Femur (tissue), 1 donor: ENCODE data around the gene MAPK1.
"Not testable (repeated sequence)": the region's sequence is repeated elsewhere in the genome, so short reads cannot be mapped to it uniquely, and the experiment has no call there.

Experiments
- DNase-seq: peaks from one replicate; pipeline ENCODE4 v3.0.0-alpha.2; 2017

The MAPK1 gene

DNA sequence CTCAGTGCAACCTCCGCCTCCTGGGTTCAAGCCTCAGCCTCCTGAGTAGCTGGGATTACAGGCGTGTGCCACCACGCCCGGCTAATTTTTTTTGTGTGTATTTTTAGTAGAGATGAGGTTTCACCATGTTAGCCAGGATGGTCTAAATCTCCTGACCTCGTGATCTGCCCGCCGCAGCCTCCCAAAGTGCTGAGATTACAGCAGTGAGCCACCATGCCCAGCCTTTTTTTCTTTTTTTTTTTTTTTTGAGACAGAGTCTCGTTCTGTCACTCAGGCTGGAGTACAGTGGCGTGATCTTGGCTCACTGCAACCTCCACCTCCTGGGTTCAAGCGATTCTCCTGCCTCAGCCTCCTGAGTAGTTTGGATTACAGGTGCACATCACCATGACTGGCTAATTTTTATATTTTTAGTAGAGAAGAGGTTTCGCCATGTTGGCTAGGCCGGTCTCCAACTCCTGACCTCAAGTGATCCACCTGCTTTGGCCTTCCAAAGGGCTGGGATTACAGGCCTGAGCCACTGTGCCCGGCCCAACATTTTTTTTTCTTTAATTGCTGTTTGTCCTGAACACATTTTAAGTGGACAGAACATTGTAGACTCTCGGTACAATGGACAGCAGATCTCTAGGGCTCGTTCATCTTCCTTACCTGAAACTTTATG is 146.1 kb downstream of the MAPK1 start:
- not testable (repeated sequence) for DNase-seq

DNA sequence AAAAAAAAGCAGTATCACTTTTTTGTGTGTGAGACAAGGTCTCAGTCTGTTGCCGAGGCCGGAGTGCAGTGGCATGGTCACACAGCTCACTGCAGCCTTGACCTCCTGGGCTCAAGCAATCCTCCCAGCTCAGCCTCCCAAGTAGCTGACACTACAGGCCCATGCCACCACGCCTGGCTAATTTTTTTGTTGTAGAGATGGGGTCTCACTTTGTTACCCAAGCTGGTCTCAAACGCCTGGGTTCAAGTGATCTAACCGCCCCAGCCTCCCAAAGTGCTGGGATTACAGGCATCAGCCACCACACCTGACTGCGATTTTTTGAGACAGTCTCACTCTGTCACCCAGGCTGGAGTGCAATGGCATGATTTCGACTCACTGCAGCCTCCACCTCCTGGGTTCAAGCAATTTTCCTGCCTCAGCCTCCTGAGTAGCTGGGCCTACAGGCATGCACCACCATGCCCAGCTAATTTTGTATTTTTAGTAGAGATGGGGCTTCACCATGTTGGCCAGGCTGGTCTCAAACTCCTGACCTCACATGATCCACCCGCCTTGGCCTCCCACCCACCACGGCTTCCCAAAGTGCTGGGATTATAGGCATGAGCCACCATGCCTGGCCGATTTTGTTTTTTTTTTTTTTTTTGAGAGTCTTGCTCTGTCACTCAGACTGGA is 147.1 kb downstream of the MAPK1 start:
- not testable (repeated sequence) for DNase-seq

DNA sequence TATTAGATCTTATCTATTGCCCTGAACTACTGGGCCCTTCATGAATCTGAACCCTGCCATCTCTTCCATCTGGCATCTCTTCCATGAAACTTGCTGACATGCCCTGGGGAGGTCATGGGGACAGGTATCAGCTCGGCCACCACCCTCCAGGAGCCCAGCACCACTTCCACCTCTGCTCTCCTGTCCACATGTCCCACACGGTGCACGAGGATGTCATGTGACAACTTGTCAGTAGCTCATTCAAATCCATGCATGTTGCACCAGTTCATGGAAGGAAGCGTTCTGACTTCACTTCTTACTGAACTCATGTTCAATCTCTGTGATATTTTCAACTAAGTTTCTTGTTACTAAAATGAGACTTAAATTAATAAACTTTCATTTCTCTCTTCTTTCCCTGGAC is 148.4 kb downstream of the MAPK1 start:
- DNase-seq = no peak

DNA sequence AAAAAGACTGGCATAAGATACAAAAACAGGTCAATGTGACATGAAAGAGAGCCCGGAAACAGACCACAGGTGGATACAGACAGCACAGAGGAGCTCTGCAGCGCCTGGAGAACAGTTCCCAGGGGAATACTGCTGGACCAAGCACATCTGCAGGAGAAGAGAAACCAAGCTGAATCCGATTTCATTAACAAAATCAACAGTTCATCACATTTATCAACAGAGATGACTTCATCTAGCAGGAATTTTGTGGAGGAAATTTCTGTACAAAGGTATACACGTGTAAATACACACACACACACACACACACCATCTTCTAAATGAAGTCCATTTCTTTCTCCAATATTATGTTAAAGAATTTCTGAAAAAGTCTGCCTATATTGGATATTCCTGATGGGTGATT is 148.9 kb downstream of the MAPK1 start:
- no peak for DNase-seq

DNA sequence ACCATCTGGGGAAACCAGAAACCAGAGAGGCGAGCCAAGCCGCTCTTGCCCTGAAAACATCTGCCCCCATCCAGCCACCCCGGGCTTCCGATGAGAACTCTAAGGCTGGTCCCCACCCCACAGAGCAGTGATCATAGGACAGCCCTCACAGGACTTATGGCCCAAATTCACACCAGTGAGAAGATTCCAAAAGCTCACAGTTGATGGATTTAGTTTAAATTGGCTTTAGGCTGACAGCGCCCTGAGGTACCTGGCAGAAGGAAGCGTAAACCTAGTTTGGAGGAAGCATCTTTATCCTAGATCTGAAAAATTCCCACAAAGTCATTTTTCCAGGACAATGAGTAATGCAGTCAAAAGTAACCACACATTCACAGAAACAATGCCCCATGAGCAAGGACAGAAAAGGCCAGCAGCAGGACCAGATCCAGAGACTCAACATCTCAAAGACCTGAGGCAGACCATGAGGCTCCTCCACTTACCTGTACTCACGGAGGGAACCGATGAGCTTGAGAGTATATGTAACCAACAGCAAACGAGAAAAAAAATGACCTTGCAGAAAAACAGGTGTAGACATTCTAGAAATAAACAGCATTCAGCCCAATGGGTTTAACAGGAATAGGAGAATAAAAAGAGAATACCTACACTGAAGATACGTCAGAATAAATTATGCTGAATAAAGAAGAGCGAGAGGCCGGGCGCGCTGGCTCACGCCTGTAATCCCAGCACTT is 150.9 kb downstream of the MAPK1 start:
- DNase-seq = not testable (repeated sequence)

DNA sequence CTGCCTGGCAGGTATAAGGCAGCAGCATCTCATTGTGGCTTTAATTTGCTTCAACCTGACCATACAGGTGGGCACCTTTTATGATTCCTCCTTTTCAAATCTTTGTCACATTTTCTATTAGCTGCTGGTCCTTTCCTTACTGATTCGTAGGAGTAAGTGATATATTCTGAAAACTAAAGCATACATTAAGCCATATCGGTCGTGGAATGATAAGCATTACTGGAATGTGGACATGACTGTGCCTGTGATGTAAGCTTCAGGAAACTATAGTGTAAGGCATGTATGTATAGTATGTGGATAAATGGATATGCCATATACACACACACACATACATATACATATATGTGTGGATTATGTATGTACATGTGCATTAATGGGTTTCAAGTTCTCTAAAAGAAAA is 152.7 kb downstream of the MAPK1 start:
- DNase-seq = no peak

DNA sequence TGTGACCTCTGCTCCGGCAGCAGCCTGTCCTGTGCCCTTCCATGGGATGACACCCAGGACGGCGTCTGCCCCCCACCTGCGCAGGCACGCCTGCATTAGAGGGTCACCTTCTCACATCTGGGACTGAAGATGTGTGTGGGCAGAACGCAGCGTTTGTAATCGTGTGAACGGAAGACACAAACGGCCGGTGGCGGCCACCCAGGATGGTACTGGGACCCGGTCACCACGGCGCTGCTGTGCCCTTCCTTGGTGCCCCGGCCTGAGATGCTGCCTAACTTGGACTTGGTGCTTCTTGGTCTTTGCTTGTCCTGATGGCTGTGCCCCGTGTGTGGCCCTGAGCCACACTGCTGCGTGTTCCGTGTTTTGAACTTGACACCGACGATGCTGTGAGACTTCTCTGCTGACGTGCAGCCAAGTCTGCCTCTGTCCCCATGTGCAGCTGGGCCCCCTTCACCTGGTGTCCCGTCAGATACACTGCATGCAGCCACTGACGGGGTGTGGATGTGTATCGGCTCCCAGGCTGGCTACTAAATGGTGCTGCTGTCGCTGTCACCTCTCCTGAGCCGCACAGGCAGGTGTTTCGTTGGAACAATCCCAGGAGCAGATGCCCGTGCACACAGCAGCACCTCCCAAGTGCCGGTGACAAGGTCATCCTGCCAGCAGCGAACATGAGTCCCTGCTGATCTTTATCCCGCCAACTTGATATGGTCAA is 153.2 kb downstream of the MAPK1 start:
- DNase-seq = peak; percentile 47

DNA sequence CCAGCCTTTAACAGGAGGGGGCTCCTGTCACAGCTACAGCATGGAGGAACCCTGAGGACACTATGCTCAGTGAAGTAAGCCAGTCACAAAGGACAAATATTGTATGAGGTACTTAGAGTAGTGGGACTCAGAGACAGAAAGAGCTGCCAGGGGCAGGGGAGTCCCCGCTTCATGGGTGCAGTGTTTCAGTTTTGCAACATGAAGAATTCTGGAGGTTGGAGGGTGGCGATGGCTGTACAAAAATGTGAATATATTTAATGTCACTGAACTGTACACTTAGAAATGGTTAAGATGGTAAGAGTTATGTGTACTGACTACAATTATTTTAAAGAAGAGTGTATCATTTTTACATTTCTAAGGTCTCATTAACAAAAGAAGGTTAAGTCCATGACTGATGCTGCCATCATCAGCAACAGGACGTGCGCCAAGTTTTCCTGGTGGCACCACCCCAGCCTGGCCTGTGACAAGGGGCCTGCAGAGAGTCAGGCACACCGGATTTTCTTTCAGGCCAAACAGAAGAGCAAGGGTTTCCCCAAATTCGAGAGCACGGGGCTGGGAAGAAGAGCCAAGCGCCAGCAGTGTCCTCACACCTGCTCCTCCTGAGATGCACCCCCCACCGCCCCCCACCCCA is 153.9 kb downstream of the MAPK1 start:
- no peak for DNase-seq

DNA sequence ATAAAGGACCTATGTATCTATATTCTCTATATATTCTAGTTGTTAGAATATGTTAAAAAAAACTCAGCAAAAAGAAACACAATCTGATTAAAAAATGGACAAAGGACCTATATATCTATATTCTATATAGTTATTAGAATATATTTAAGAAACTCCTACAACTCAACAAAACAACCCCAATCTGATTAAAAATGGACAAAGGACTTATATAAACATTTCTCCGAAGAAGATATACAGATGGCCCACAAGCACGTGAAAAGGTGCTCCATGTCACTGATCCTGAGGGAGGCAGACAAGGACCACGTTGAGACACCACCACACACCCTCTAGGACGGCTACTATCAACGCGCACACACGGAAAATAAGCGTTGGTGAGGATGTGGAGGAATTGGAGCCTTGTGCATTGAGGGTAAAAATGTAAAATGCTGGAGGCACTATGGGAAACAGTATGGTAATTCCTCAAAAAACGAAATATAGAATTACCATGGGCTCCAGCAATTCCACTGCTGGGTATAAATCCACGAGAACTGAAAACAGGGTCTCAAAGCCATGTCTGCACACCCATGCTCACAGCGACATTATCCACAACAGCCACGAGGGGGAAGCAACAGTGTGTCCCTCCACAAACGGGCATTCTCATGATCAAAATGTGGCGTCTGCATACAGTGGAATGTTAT is 154.6 kb downstream of the MAPK1 start:
- peak; percentile 81 for DNase-seq

DNA sequence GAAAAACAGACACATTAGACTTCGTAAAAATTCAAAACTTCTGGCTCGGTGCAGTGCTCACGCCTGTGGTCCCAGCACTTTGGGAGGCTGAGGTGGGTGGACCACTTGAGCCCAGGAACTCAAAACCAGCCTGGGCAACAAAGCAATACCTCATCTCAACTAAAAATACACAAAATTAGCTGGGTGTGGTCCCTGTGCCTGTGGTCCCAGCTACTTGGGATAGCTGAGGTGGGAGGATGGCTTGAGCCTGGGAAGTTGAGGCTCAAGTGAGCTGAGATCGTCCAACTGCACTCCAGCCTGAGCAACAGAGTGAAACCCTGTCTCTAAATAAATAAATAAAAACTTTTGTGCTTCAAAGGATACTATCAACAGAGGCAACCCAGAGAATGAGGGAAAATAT is 155.6 kb downstream of the MAPK1 start:
- no peak for DNase-seq

DNA sequence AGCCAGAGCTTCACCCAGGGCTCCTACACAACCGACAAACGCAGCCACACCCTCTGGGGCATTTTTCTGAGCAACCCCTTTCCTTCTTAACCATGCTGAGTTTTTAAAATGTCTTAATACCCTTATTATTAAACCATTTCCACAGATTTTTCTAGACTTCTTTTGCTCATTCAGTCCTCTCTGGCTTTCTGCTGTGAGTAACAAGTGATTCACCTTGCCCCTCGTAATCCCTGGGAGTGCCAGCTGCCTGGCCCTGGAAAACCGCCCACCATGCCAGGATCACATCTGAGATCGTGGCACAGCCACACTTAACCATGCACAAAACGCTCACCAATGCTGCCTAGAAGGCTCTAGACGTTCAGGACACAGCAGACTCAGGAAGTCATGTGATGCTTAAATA is 157.3 kb downstream of the MAPK1 start:
- no peak for DNase-seq

DNA sequence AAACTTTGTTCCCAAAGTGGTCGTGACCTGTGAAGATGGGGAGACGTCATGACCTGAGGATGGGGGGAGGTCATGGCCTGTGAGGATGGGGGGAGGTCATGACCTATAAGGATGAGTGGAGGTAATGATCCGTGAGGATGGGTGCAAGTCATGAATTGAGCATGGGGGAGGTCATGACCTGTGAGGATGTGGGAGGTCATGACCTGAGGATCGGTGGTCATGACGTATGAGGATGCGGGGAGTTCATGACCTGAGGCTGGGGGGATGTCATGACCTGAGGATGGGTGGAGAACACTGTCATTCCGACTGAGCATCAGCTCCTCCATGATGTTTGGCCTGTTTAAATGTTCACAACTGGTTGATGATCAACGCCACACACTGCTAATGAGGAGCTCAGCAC is 157.8 kb downstream of the MAPK1 start:
- DNase-seq = no peak

DNA sequence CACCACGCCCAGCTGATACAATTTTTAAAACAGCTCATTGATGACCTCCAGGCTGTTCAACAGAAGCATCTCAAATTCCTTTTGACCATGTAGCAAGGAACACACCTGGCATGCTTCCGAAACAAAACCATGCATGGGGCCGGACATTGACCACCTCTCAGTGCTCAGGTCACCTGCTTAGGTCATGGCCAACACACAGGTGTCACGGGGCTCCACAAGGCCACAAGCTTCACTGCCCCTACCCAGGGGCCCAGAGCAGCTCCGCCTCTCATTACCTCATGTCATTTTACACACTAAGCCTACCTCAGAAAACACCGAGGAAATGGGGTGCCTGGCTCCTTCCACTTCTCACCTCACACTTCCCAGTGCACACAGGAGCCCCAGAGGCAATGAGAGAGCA is 158.5 kb downstream of the MAPK1 start:
- DNase-seq = no peak

DNA sequence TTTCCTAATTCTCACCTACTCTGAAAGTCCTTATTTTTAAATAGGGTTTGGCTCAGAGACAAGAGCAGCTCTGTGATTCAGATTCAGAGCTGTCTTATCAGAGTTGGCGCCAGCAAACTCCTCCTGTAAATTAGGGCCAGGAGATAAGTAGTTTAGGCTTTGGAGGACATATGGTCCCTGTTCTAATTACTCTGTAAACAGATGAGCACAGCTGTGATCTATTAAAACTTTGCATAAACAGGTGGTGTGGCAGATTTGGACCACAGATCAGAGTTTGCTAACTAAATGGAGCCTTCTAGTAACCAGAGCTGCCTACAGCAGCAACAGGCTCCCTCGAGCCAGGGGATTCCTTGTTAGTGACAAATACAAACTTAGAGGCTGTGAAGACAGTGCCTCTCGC is 159.8 kb downstream of the MAPK1 start:
- DNase-seq = no peak
